ENCODE data around the gene ARID1A. TPM values are rescaled to one million over a fixed set of nuclear protein-coding genes. Genes with fewer than 3 reads are reported as not detected.
"Not testable (repeated sequence)": the region's sequence is repeated elsewhere in the genome, so short reads cannot be mapped to it uniquely, and the experiment has no call there.

The ARID1A gene
- total RNA-seq, 6 experiments from 2014 or later = 46.1 to 51.2 (median 49.2) TPM

GRCh38 chr1:26797627-26798026 lies 101.8 kb downstream of the ARID1A start:
- peaks cover 22% of the 10 kb centered on the region for H3K4me1 Mint-ChIP-seq (ENCODE audit: low read depth)
- peaks cover 12% of the 10 kb centered on the region; the same call in 1 of the 2 replicates for H3K36me3 Mint-ChIP-seq (ENCODE audit: low read depth)
- no peak for DNase-seq
- no peak for TF ChIP-seq CTCF (IDR thresholded peaks at IDR 0.05)
- no peaks in the 10 kb centered on the region for H3K9me3 Mint-ChIP-seq
- no peak overlapping the region for H3K27ac Mint-ChIP-seq
- peaks cover 5% of the 10 kb centered on the region for H3K27me3 Mint-ChIP-seq (ENCODE audit: insufficient read depth)
- H3K4me3 Mint-ChIP-seq = no peak overlapping the region

GRCh38 chr1:26799479-26800142 lies 103.8 kb downstream of the ARID1A start:
- Mint-ChIP-seq H3K36me3 (ENCODE audit: low read depth) (peaks cover 5% of the 10 kb centered on the region; the same call in 1 of the 2 replicates), H3K9me3 (no peaks in the 10 kb centered on the region), H3K4me3 (peak overlapping the region; percentile 5; the same call in 1 of the 2 replicates), H3K27ac (peak overlapping the region; percentile 62), H3K27me3 (ENCODE audit: insufficient read depth) (peaks cover 5% of the 10 kb centered on the region), H3K4me1 (ENCODE audit: low read depth) (peaks cover 22% of the 10 kb centered on the region)
- DNase-seq = peak; percentile 58
- no peak for TF ChIP-seq CTCF (IDR thresholded peaks at IDR 0.05)

GRCh38 chr1:26803932-26804331 lies 108.1 kb downstream of the ARID1A start:
- not testable (repeated sequence) for DNase-seq; H3K27ac Mint-ChIP-seq; H3K9me3 Mint-ChIP-seq; H3K36me3 Mint-ChIP-seq (ENCODE audit: low read depth); H3K27me3 Mint-ChIP-seq (ENCODE audit: insufficient read depth); H3K4me3 Mint-ChIP-seq
- peaks cover 22% of the 10 kb centered on the region for H3K4me1 Mint-ChIP-seq (ENCODE audit: low read depth)

GRCh38 chr1:26810105-26810504 lies 114.3 kb downstream of the ARID1A start:
- TF ChIP-seq CTCF (IDR thresholded peaks at IDR 0.05) = peak; percentile 83
- peak; percentile 55 for DNase-seq
- peaks cover 11% of the 10 kb centered on the region; the same call in 1 of the 2 replicates for H3K4me1 Mint-ChIP-seq (ENCODE audit: low read depth)
- not testable (repeated sequence) for H3K9me3 Mint-ChIP-seq; H3K27me3 Mint-ChIP-seq (ENCODE audit: insufficient read depth); H3K4me3 Mint-ChIP-seq; H3K36me3 Mint-ChIP-seq (ENCODE audit: low read depth); H3K27ac Mint-ChIP-seq

GRCh38 chr1:26811057-26811456 lies 115.2 kb downstream of the ARID1A start:
- H3K4me1 Mint-ChIP-seq (ENCODE audit: low read depth) = peaks cover 11% of the 10 kb centered on the region; the same call in 1 of the 2 replicates
- no peak for DNase-seq
- no peaks in the 10 kb centered on the region for H3K9me3 Mint-ChIP-seq
- no peak overlapping the region for H3K27ac Mint-ChIP-seq
- H3K4me3 Mint-ChIP-seq = no peak overlapping the region
- H3K27me3 Mint-ChIP-seq (ENCODE audit: insufficient read depth) = no peaks in the 10 kb centered on the region
- no peak for TF ChIP-seq CTCF (IDR thresholded peaks at IDR 0.05)
- H3K36me3 Mint-ChIP-seq (ENCODE audit: low read depth) = no peaks in the 10 kb centered on the region

- Mint-ChIP-seq H3K9me3 (no peaks in the 10 kb centered on the region), H3K27ac (no peak overlapping the region), H3K36me3 (ENCODE audit: low read depth) (no peaks in the 10 kb centered on the region), H3K4me3 (no peak overlapping the region), H3K4me1 (ENCODE audit: low read depth) (peaks cover 11% of the 10 kb centered on the region; the same call in 1 of the 2 replicates), H3K27me3 (ENCODE audit: insufficient read depth) (no peaks in the 10 kb centered on the region)
- no peak for DNase-seq
- no peak for TF ChIP-seq CTCF (IDR thresholded peaks at IDR 0.05)
Measured at GRCh38 chr1:26811708-26812107, 115.9 kb downstream of the ARID1A start.
